HCT116 (cell line): ENCODE data around the gene ARNT2. TPM values are rescaled to one million over a fixed set of nuclear protein-coding genes. Genes with fewer than 3 reads are reported as not detected.

Source experiments
- ATAC-seq: fragments of 200-7000 bp; cut with Tn5 transposase; 2 replicates; pipeline ENCODE4 v1.9.1; 2020; ENCODE audit warnings: mild to moderate bottlenecking, moderate library complexity
- BruUV-seq: library from RNA; stranded (reverse); fragments of 400-500 nt; replicated peaks from 2 replicates; lab custom pipeline; 2021; lab: Mats Ljungman, UMichigan
- CTCF ChIA-PET: fragments of 300-600 bp; sonication (Branson Sonifier 250); formaldehyde crosslinking; loops from one replicate; lab custom pipeline; 2021; ENCODE audit warnings: antibody characterized with exemption; lab: Charles Lee
- POLR2A ChIA-PET: fragments of 300-600, 350-600 bp; sonication (Branson Sonifier 250); formaldehyde crosslinking; loops from one replicate; lab custom pipeline; 2021; ENCODE audit warnings: antibody characterized with exemption; lab: Charles Lee
- RAD21 ChIA-PET, 2 experiments: fragments of 300-600 bp; sonication (Branson Sonifier 250); formaldehyde crosslinking; loops; one replicate each; lab custom pipeline; 2023; ENCODE audit warnings: low total read pairs in 2 of 2; ENCODE audit not compliant: uncharacterized antibody in 2 of 2, unreplicated experiment in 2 of 2, low non-redundant PET in 1 of 2; lab: Charles Lee
- DNase-seq: peaks from one replicate; pipeline ENCODE4 v3.0.0-alpha.2; 2010; ENCODE audit warnings: low read depth, low spot score
- H2AFZ ChIP-seq: fragments of 200-600 bp; shearing (Covaris generic), sonication (generic); 2 replicates; pipeline ENCODE4 v1.6.1; 2017; ENCODE audit warnings: low read depth, mixed run types, mixed read lengths, antibody characterized with exemption, low read length; ENCODE audit not compliant: poor library complexity, severe bottlenecking
- H3K27ac ChIP-seq: 2 replicates; pipeline ENCODE4 v1.5.1; 2012; ENCODE audit warnings: low read depth, low read length
- H3K27me3 ChIP-seq: fragments of 200-600 bp; sonication (generic); 2 replicates; pipeline ENCODE4 v1.6.1; 2016; ENCODE audit warnings: mixed run types, low read length, mixed read lengths; ENCODE audit not compliant: insufficient read depth
- H3K36me3 ChIP-seq, 2 experiments: fragments of 200-500 bp in 1 of 2; fragments of 200-600 bp in 1 of 2; sonication (Bioruptor generic) in 1 of 2; sonication (generic) in 1 of 2; 2 replicates each; pipeline versions ENCODE4 v1.5.1 to v1.6.1; 2014 to 2016; ENCODE audit warnings: low read length in 2 of 2, inconsistent platforms in 1 of 2, mixed read lengths in 1 of 2, mixed run types in 1 of 2; ENCODE audit not compliant: insufficient read depth in 2 of 2, control insufficient read depth in 1 of 2
- H3K4me1 ChIP-seq, 2 experiments: fragments of 200-600 bp in 1 of 2; sonication (generic) in 1 of 2; 2 replicates each; pipeline versions ENCODE4 v1.5.1 to v1.6.1; 2012 to 2017; ENCODE audit warnings: low read length in 2 of 2, inconsistent platforms in 1 of 2, mild to moderate bottlenecking in 1 of 2, mixed read lengths in 1 of 2, mixed run types in 1 of 2, moderate library complexity in 1 of 2; ENCODE audit not compliant: insufficient read depth in 2 of 2, control insufficient read depth in 1 of 2
- H3K4me2 ChIP-seq: fragments of 200-600 bp; sonication (generic); 2 replicates; pipeline ENCODE4 v1.6.1; 2017; ENCODE audit warnings: mixed run types, low read length, mixed read lengths
- H3K4me3 ChIP-seq, 2 experiments: fragments of 200-600 bp in 1 of 2; sonication (generic) in 1 of 2; replicated peaks in 1 of 2; 2 replicates each; pipeline ENCODE4 v1.5.1; 2011 to 2016; ENCODE audit warnings: low read length in 2 of 2, control low read depth in 1 of 2, low read depth in 1 of 2, mild to moderate bottlenecking in 1 of 2, mixed read lengths in 1 of 2, mixed run types in 1 of 2
- H3K79me2 ChIP-seq: fragments of 200-600 bp; sonication (generic); 2 replicates; pipeline ENCODE4 v1.6.1; 2017; ENCODE audit warnings: mild to moderate bottlenecking, mixed run types, low read length, moderate library complexity, mixed read lengths; ENCODE audit not compliant: insufficient read depth
- H3K9ac ChIP-seq: fragments of 200-600 bp; sonication (generic); 2 replicates; pipeline ENCODE4 v1.6.1; 2016; ENCODE audit warnings: low read length, mixed read lengths
- H3K9me2 ChIP-seq: fragments of 200-600 bp; sonication (generic), shearing (Covaris generic); 2 replicates; pipeline ENCODE4 v1.6.1; 2017; ENCODE audit warnings: mixed run types, mild to moderate bottlenecking, moderate library complexity; ENCODE audit not compliant: insufficient read depth
- H3K9me3 ChIP-seq, 2 experiments: fragments of 200-500 bp in 1 of 2; fragments of 200-600 bp in 1 of 2; sonication (Bioruptor generic) in 1 of 2; sonication (generic) in 1 of 2; 2 replicates each; pipeline ENCODE4 v1.6.1; 2014 to 2017; ENCODE audit warnings: low read length in 2 of 2, mixed read lengths in 2 of 2, inconsistent platforms in 1 of 2, low read depth in 1 of 2, mild to moderate bottlenecking in 1 of 2, mixed run types in 1 of 2, moderate library complexity in 1 of 2; ENCODE audit not compliant: control insufficient read depth in 1 of 2, insufficient read depth in 1 of 2
- H4K20me1 ChIP-seq: fragments of 200-600 bp; sonication (generic), shearing (Covaris generic); 2 replicates; pipeline ENCODE4 v1.6.1; 2017; ENCODE audit warnings: mixed run types, mild to moderate bottlenecking, moderate library complexity; ENCODE audit not compliant: insufficient read depth
- CBX3 ChIP-seq: IDR thresholded peaks from 2 replicates; pipeline ENCODE4 v1.6.1; 2012; ENCODE audit warnings: low read depth
- EGR1 ChIP-seq: IDR thresholded peaks from 2 replicates; pipeline ENCODE4 v1.6.1; 2012; ENCODE audit warnings: low read depth
- EZH2 ChIP-seq: fragments of 200-600 bp; sonication (generic); IDR thresholded peaks from 2 replicates; pipeline ENCODE4 v1.6.1; 2017; ENCODE audit warnings: antibody characterized with exemption, mixed run types
- EZH2phosphoT487 ChIP-seq: fragments of 200-600 bp; IDR thresholded peaks from 2 replicates; pipeline ENCODE4 v1.6.1; 2018; ENCODE audit warnings: antibody characterized with exemption, borderline replicate concordance
- FOSL1 ChIP-seq: IDR thresholded peaks from 2 replicates; pipeline ENCODE4 v1.6.1; 2012; ENCODE audit warnings: low read depth
- JUND ChIP-seq: IDR thresholded peaks from 2 replicates; pipeline ENCODE4 v1.6.1; 2012
- POLR2A ChIP-seq: IDR thresholded peaks from 2 replicates; pipeline ENCODE4 v1.7.0; 2011; ENCODE audit warnings: borderline replicate concordance; ENCODE audit not compliant: insufficient read depth, insufficient read length; ENCODE audit errors: extremely low read depth
- RAD21 ChIP-seq: IDR thresholded peaks from 2 replicates; pipeline ENCODE4 v1.6.1; 2012; ENCODE audit warnings: low read depth, mild to moderate bottlenecking
- SIN3A ChIP-seq: IDR thresholded peaks from 2 replicates; pipeline ENCODE4 v1.6.1; 2012; ENCODE audit warnings: low read depth
- SP1 ChIP-seq: IDR thresholded peaks from 2 replicates; pipeline ENCODE4 v1.6.1; 2012; ENCODE audit warnings: low read depth
- SRF ChIP-seq: IDR thresholded peaks from 2 replicates; pipeline ENCODE4 v1.6.1; 2012; ENCODE audit warnings: low read depth
- TCF7L2 ChIP-seq: IDR thresholded peaks from 2 replicates; pipeline ENCODE4 v1.7.0; 2011; ENCODE audit warnings: borderline replicate concordance, inconsistent platforms; ENCODE audit not compliant: insufficient read depth, insufficient read length; ENCODE audit errors: extremely low read depth
- YY1 ChIP-seq: IDR thresholded peaks from 2 replicates; pipeline ENCODE4 v1.6.1; 2011; ENCODE audit warnings: low read length, low read depth, moderate library complexity, mild to moderate bottlenecking; ENCODE audit not compliant: insufficient replicate concordance; ENCODE audit errors: extremely low read depth
- ZNF274 ChIP-seq: fragments of 200-500 bp; sonication (Bioruptor generic); IDR thresholded peaks from 2 replicates; pipeline ENCODE4 v1.6.1; 2014; ENCODE audit warnings: mild to moderate bottlenecking, low read depth, low read length, inconsistent platforms
- intact Hi-C: fragments of 100-400 bp; cut with micrococcal nuclease; formaldehyde crosslinking; loops from 2 replicates; pipeline ENCODE4 v1.10.0; 2022
- total RNA-seq: library from RNA; stranded (reverse); gene quantifications from one replicate; pipeline ENCODE4 v1.2.1, GENCODE V29; 2021; ENCODE audit not compliant: unreplicated experiment
- TF ChIP-seq, protein P1 (sequence below): IDR thresholded peaks from 2 replicates; pipeline ENCODE4 v1.6.1; 2012; ENCODE audit warnings: low read depth
- TF ChIP-seq, protein P2 (sequence below): IDR thresholded peaks from 2 replicates; pipeline ENCODE4 v1.6.1; 2012
- TF ChIP-seq, protein P3 (sequence below), 3 experiments: fragments of 200-600 bp in 1 of 3; sonication (generic) in 1 of 3; IDR thresholded peaks in 2 of 3; conservative IDR thresholded peaks in 1 of 3; 2 replicates each; pipeline ENCODE4 v1.5.1; 2012 to 2017; ENCODE audit warnings: low read depth in 2 of 3, low read length in 2 of 3, antibody characterized with exemption in 1 of 3, borderline replicate concordance in 1 of 3, control low read depth in 1 of 3, mild to moderate bottlenecking in 1 of 3, mixed read lengths in 1 of 3, mixed run types in 1 of 3, moderate library complexity in 1 of 3; ENCODE audit not compliant: insufficient read depth in 1 of 3
- TF ChIP-seq, protein P4 (sequence below): IDR thresholded peaks from 2 replicates; pipeline ENCODE4 v1.6.1; 2012

Gene ARNT2
- total RNA-seq, 1 experiment from 2014 or later: 3.0 TPM

DNA sequence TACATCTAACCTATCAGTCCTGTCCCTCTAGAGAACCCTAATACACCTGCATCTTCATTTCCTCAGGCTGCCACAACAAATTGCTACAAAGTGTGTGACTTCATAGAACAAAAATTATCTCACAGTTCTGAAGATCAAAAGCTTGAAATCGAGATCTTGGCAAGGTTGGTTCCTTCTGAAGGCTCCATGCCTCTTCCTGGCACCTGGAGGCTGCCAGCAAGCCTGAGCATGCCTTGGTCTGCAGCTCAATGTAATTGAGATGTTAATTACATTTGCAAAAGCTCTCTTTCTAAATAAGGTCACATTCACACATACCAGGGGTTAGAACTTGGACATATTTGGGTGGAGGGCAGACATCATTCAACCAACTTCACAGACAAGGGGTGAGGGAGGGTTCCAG lies 204.5 kb downstream of the ARNT2 start:
- ChIA-PET CTCF (no interaction called here), RAD21 (no interaction called here), POLR2A (no interaction called here)
- no peak overlapping the region for H3K27ac ChIP-seq
- TF ChIP-seq TCF7L2 (no peak), SRF (no peak), EZH2 (no peak), POLR2A (no peak), FOSL1 (no peak), SP1 (no peak), EZH2phosphoT487 (no peak), JUND (no peak), CBX3 (no peak), SIN3A (no peak), EGR1 (no peak), ZNF274 (no peak), RAD21 (no peak), YY1 (no peak)
- TF ChIP-seq, protein P1, sequence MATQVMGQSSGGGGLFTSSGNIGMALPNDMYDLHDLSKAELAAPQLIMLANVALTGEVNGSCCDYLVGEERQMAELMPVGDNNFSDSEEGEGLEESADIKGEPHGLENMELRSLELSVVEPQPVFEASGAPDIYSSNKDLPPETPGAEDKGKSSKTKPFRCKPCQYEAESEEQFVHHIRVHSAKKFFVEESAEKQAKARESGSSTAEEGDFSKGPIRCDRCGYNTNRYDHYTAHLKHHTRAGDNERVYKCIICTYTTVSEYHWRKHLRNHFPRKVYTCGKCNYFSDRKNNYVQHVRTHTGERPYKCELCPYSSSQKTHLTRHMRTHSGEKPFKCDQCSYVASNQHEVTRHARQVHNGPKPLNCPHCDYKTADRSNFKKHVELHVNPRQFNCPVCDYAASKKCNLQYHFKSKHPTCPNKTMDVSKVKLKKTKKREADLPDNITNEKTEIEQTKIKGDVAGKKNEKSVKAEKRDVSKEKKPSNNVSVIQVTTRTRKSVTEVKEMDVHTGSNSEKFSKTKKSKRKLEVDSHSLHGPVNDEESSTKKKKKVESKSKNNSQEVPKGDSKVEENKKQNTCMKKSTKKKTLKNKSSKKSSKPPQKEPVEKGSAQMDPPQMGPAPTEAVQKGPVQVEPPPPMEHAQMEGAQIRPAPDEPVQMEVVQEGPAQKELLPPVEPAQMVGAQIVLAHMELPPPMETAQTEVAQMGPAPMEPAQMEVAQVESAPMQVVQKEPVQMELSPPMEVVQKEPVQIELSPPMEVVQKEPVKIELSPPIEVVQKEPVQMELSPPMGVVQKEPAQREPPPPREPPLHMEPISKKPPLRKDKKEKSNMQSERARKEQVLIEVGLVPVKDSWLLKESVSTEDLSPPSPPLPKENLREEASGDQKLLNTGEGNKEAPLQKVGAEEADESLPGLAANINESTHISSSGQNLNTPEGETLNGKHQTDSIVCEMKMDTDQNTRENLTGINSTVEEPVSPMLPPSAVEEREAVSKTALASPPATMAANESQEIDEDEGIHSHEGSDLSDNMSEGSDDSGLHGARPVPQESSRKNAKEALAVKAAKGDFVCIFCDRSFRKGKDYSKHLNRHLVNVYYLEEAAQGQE: no peak
- TF ChIP-seq, protein P2, sequence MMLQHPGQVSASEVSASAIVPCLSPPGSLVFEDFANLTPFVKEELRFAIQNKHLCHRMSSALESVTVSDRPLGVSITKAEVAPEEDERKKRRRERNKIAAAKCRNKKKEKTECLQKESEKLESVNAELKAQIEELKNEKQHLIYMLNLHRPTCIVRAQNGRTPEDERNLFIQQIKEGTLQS: no peak
- TF ChIP-seq, protein P3, sequence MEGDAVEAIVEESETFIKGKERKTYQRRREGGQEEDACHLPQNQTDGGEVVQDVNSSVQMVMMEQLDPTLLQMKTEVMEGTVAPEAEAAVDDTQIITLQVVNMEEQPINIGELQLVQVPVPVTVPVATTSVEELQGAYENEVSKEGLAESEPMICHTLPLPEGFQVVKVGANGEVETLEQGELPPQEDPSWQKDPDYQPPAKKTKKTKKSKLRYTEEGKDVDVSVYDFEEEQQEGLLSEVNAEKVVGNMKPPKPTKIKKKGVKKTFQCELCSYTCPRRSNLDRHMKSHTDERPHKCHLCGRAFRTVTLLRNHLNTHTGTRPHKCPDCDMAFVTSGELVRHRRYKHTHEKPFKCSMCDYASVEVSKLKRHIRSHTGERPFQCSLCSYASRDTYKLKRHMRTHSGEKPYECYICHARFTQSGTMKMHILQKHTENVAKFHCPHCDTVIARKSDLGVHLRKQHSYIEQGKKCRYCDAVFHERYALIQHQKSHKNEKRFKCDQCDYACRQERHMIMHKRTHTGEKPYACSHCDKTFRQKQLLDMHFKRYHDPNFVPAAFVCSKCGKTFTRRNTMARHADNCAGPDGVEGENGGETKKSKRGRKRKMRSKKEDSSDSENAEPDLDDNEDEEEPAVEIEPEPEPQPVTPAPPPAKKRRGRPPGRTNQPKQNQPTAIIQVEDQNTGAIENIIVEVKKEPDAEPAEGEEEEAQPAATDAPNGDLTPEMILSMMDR (IDR thresholded peaks at IDR 0.05 in 2 of 3, conservative IDR thresholded peaks at IDR 0.05 in 1 of 3; ENCODE audit: borderline replicate concordance in 1 of 3, insufficient read depth in 1 of 3, low read depth in 2 of 3, low read length in 2 of 3): no peak
- TF ChIP-seq, protein P4, sequence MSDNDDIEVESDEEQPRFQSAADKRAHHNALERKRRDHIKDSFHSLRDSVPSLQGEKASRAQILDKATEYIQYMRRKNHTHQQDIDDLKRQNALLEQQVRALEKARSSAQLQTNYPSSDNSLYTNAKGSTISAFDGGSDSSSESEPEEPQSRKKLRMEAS: no peak
- H3K4me2 ChIP-seq: no peak overlapping the region
- ATAC-seq (no peak), DNase-seq (no peak)
- no peaks in the 10 kb centered on the region for H3K36me3 ChIP-seq
- no peak overlapping the region for H3K9ac ChIP-seq
- H3K9me3 ChIP-seq: no peaks in the 10 kb centered on the region
- no peaks in the 10 kb centered on the region for H3K9me2 ChIP-seq
- H3K27me3 ChIP-seq: no peaks in the 10 kb centered on the region
- H2AFZ ChIP-seq: no peak overlapping the region
- no peaks in the 10 kb centered on the region for H3K79me2 ChIP-seq
- H3K4me3 ChIP-seq: no peak overlapping the region
- H4K20me1 ChIP-seq: no peaks in the 10 kb centered on the region
- intact Hi-C loops: no loop called here
- no TSS peak for BruUV-seq
- no peaks in the 10 kb centered on the region for H3K4me1 ChIP-seq
